Parathyroid adenoma (tissue), 2 donors: ENCODE results near the gene MAP3K7.

Source experiments
- H2AFZ ChIP-seq: fragments of 300-600 bp; sonication (generic); one replicate; pipeline ENCODE4 v1.7.0; 2017; ENCODE audit warnings: antibody characterized with exemption, mild to moderate bottlenecking
- H3K27ac ChIP-seq: fragments of 300-600 bp; sonication (generic); one replicate; pipeline ENCODE4 v1.7.0; 2017
- H3K27me3 ChIP-seq: fragments of 300-600 bp; sonication (generic); one replicate; pipeline ENCODE4 v1.7.0; 2017; ENCODE audit warnings: low read length; ENCODE audit not compliant: control insufficient read depth, insufficient read depth
- H3K36me3 ChIP-seq: fragments of 300-600 bp; sonication (generic); one replicate; pipeline ENCODE4 v1.7.0; 2017; ENCODE audit warnings: low read length; ENCODE audit not compliant: control insufficient read depth, insufficient read depth
- H3K4me1 ChIP-seq: fragments of 300-600 bp; sonication (generic); one replicate; pipeline ENCODE4 v1.7.0; 2017; ENCODE audit warnings: control low read depth
- H3K4me2 ChIP-seq: fragments of 300-600 bp; sonication (generic); one replicate; pipeline ENCODE4 v1.7.0; 2017; ENCODE audit warnings: low read length
- H3K4me3 ChIP-seq: fragments of 300-600 bp; sonication (generic); one replicate; pipeline ENCODE4 v1.7.0; 2017; ENCODE audit warnings: low read depth, low read length
- H3K79me2 ChIP-seq: fragments of 300-600 bp; sonication (generic); one replicate; pipeline ENCODE4 v1.7.0; 2017; ENCODE audit warnings: control low read depth
- H3K9ac ChIP-seq: fragments of 300-600 bp; sonication (generic); one replicate; pipeline ENCODE4 v1.7.0; 2017; ENCODE audit warnings: mild to moderate bottlenecking
- H3K9me3 ChIP-seq: fragments of 300-600 bp; sonication (generic); one replicate; pipeline ENCODE4 v1.7.0; 2017; ENCODE audit warnings: low read length; ENCODE audit not compliant: control insufficient read depth
- CTCF ChIP-seq: fragments of 300-600 bp; sonication (generic); IDR thresholded peaks from one replicate; pipeline ENCODE4 v1.7.0; 2017; ENCODE audit warnings: antibody characterized with exemption, mild to moderate bottlenecking
- donor health status: primary hyperparathyroidism.

The MAP3K7 gene

GRCh38 chr6:90471263-90471662 is 115.6 kb downstream of the MAP3K7 start:
- Histone ChIP-seq H3K79me2 (no peaks in the 10 kb centered on the region), H3K36me3 (no peaks in the 10 kb centered on the region), H3K27ac (no peak overlapping the region), H3K9ac (no peak overlapping the region), H2AFZ (no peak overlapping the region), H3K4me1 (no peaks in the 10 kb centered on the region), H3K4me3 (no peak overlapping the region), H3K4me2 (no peak overlapping the region), H3K9me3 (no peaks in the 10 kb centered on the region), H3K27me3 (no peaks in the 10 kb centered on the region)
- TF ChIP-seq CTCF: no peak

- Histone ChIP-seq H3K79me2 (no peaks in the 10 kb centered on the region), H3K27ac (no peak overlapping the region), H2AFZ (no peak overlapping the region), H3K4me1 (no peaks in the 10 kb centered on the region), H3K4me2 (no peak overlapping the region), H3K27me3 (no peaks in the 10 kb centered on the region), H3K4me3 (no peak overlapping the region), H3K9ac (no peak overlapping the region), H3K36me3 (no peaks in the 10 kb centered on the region), H3K9me3 (no peaks in the 10 kb centered on the region)
- TF ChIP-seq CTCF: no peak
Observed at GRCh38 chr6:90469906-90470305, 117.0 kb downstream of the MAP3K7 start.

- H3K27ac ChIP-seq: no peak overlapping the region
- H3K4me3 ChIP-seq: no peak overlapping the region
- no peaks in the 10 kb centered on the region for H3K9me3 ChIP-seq
- H3K9ac ChIP-seq: no peak overlapping the region
- H2AFZ ChIP-seq: no peak overlapping the region
- H3K27me3 ChIP-seq: no peaks in the 10 kb centered on the region
- no peaks in the 10 kb centered on the region for H3K4me1 ChIP-seq
- no peak overlapping the region for H3K4me2 ChIP-seq
- no peaks in the 10 kb centered on the region for H3K79me2 ChIP-seq
- no peaks in the 10 kb centered on the region for H3K36me3 ChIP-seq
- no peak for TF ChIP-seq CTCF
Observed at GRCh38 chr6:90468859-90469258, 118.0 kb downstream of the MAP3K7 start.

- Histone ChIP-seq H3K27ac (no peak overlapping the region), H3K27me3 (no peaks in the 10 kb centered on the region), H3K79me2 (no peaks in the 10 kb centered on the region), H3K9me3 (no peaks in the 10 kb centered on the region), H3K4me2 (no peak overlapping the region), H3K36me3 (no peaks in the 10 kb centered on the region), H3K4me1 (no peaks in the 10 kb centered on the region), H2AFZ (no peak overlapping the region), H3K4me3 (no peak overlapping the region), H3K9ac (no peak overlapping the region)
- no peak for TF ChIP-seq CTCF
Observed at GRCh38 chr6:90468080-90468479, 118.8 kb downstream of the MAP3K7 start.

GRCh38 chr6:90467546-90467945 is 119.3 kb downstream of the MAP3K7 start:
- Histone ChIP-seq H3K4me2 (no peak overlapping the region), H3K4me1 (no peaks in the 10 kb centered on the region), H2AFZ (no peak overlapping the region), H3K9ac (no peak overlapping the region), H3K36me3 (no peaks in the 10 kb centered on the region), H3K9me3 (no peaks in the 10 kb centered on the region), H3K79me2 (no peaks in the 10 kb centered on the region), H3K4me3 (no peak overlapping the region), H3K27me3 (no peaks in the 10 kb centered on the region), H3K27ac (no peak overlapping the region)
- TF ChIP-seq CTCF: no peak
